K562 (cell line): Measurements from ENCODE around the gene ZNF81. TPM values are rescaled to one million over a fixed set of nuclear protein-coding genes. Genes with fewer than 3 reads are reported as not detected.

Experiments used
- AFF1 ChIP-seq, 2 experiments: fragments of 450-650 bp; IDR thresholded peaks; 2 replicates each; pipeline ENCODE4 v1.6.1; 2018; ENCODE audit warnings: mild to moderate bottlenecking in 2 of 2, low read depth in 1 of 2; ENCODE audit not compliant: partially characterized antibody in 2 of 2
- BCOR ChIP-seq: fragments of 450-650 bp; IDR thresholded peaks from 2 replicates; pipeline ENCODE4 v1.6.1; 2016
- ETS2 ChIP-seq: IDR thresholded peaks from 2 replicates; pipeline ENCODE4 v1.6.1; 2016; ENCODE audit warnings: borderline replicate concordance, missing genetic modification characterization, mild to moderate bottlenecking, moderate library complexity, missing compliant biosample characterization; ENCODE audit not compliant: poor library complexity, severe bottlenecking
- HNRNPL ChIP-seq: fragments of 200-400 bp; formaldehyde crosslinking; IDR thresholded peaks from 2 replicates; pipeline ENCODE4 v1.6.1; 2017; ENCODE audit warnings: low read depth, mild to moderate bottlenecking, low read length
- LEF1 ChIP-seq: fragments of 450-650 bp; IDR thresholded peaks from 2 replicates; pipeline ENCODE4 v1.6.1; 2016; ENCODE audit warnings: mild to moderate bottlenecking
- NKRF ChIP-seq: fragments of 450-650 bp; IDR thresholded peaks from 2 replicates; pipeline ENCODE4 v1.6.1; 2016; ENCODE audit warnings: borderline replicate concordance
- SREBF1 ChIP-seq: fragments of 150-350 bp; IDR thresholded peaks from 2 replicates; pipeline ENCODE4 v1.6.1; 2014; ENCODE audit warnings: antibody characterized with exemption, low read depth, low read length, borderline replicate concordance
- TAF1 ChIP-seq: IDR thresholded peaks from 2 replicates; pipeline ENCODE4 v1.6.1; 2011; ENCODE audit warnings: mild to moderate bottlenecking, low read length, moderate library complexity; ENCODE audit not compliant: insufficient read depth, control insufficient read depth, severe bottlenecking; ENCODE audit errors: extremely low read depth
- ZBTB40 ChIP-seq, 2 experiments: fragments of 450-650 bp in 1 of 2; sonication (generic) in 1 of 2; formaldehyde crosslinking in 1 of 2; IDR thresholded peaks; 2 replicates each; pipeline versions ENCODE4 v1.7.1 to v1.9.0; 2016 to 2022; ENCODE audit warnings: inconsistent platforms in 1 of 2, mild to moderate bottlenecking in 1 of 2, missing genetic modification reagents in 1 of 2
- ZC3H11A ChIP-seq: IDR thresholded peaks from 2 replicates; pipeline ENCODE4 v1.6.1; 2012; ENCODE audit warnings: low read depth, low read length, improper control_type of control experiment
- ZNF121 ChIP-seq: sonication (generic); formaldehyde crosslinking; conservative IDR thresholded peaks from 2 replicates; pipeline ENCODE4 v1.8.0; 2022; ENCODE audit warnings: missing genetic modification reagents
- ZNF431 ChIP-seq: sonication (generic); formaldehyde crosslinking; IDR thresholded peaks from 2 replicates; pipeline ENCODE4 v1.8.0; 2022; ENCODE audit warnings: mild to moderate bottlenecking, missing genetic modification reagents
- ZNF445 ChIP-seq: fragments of 250-450 bp; sonication (Bioruptor Pico); IDR thresholded peaks from 2 replicates; pipeline ENCODE4 v1.4.0; 2020; ENCODE audit warnings: low read depth, mild to moderate bottlenecking, moderate library complexity
- polyA plus RNA-seq, 8 experiments: library from polyadenylated mRNA; depleted of rRNA in 4 of 8; stranded (reverse) in 5 of 8; unstranded in 3 of 8; fragments of >200 nt; fragmentation: Nextera tagmentation in 2 of 8; fragmentation: Illumina TruSeq in 1 of 8; extraction: Ambion mirVana in 2 of 8; extraction: Trizol in 1 of 8; gene quantifications; 2 replicates each; pipeline versions ENCODE4 v1.2.1 to v1.2.3, GENCODE V29; 2011 to 2014; ENCODE audit warnings: inconsistent platforms in 1 of 8, missing spikeins in 1 of 8
- total RNA-seq, 7 experiments: library from RNA; depleted of rRNA in 6 of 7; stranded (reverse); fragments of >200 nt in 6 of 7; fragmentation: Illumina TruSeq in 2 of 7; extraction: Trizol in 2 of 7; gene quantifications; 2 replicates each; pipeline versions ENCODE4 v1.2.1 to v1.2.3, GENCODE V29; 2011 to 2021; ENCODE audit warnings: low replicate concordance in 1 of 7

ZNF81 gene
- total and polyA plus RNA-seq, 9 of the 15 experiments (the other 6 are each of a cell fraction or from before 2014, with no cell fraction given) = 2.4 to 9.6 (median 4.9) TPM

DNA sequence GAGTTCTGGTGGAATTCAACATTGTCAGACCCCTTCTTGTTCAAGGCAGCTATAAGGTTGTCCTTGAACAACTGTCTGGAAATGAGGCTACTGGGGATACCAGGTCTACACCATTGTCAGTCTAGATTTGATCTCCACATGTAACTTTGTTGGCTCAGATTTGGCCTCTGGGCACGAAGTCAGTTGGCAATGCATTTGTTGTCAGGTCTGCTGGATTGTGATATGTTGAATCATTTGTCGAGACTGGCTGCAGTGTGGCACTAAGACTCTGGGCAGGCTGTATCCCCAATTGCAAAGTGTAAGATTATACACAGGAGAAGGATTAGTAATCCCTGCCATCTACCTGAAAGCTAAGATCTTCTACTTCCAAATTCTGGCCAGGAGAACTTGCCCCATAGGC is 26.5 kb downstream of the ZNF81 start (continued):
- no peak for TF ChIP-seq AFF1 (IDR thresholded peaks at IDR 0.05; ENCODE audit: low read depth in 1 of 2, partially characterized antibody in 2 of 2)
- TF ChIP-seq LEF1 = no peak
- TF ChIP-seq ETS2 (tag) = no peak
- no peak for TF ChIP-seq ZNF445 (CRISPR knock-in tag)
- TF ChIP-seq NKRF = no peak
- no peak for TF ChIP-seq SREBF1
- TF ChIP-seq ZC3H11A = no peak
- no peak for TF ChIP-seq ZNF431 (CRISPR knock-in tag)
- TF ChIP-seq TAF1 = no peak
- no peak for TF ChIP-seq BCOR
- TF ChIP-seq ZBTB40 (IDR thresholded peaks at IDR 0.05) = no peak
- TF ChIP-seq ZBTB40 (CRISPR knock-in tag; IDR thresholded peaks at IDR 0.05) = no peak
- no peak for TF ChIP-seq HNRNPL
- TF ChIP-seq ZNF121 = no peak
